ENCODE data around the gene KCNMA1. TPM values are rescaled to one million over a fixed set of nuclear protein-coding genes. Genes with fewer than 3 reads are reported as not detected.

The KCNMA1 gene
- total and polyA plus RNA-seq, 8 donors = 0.92 to 155 (median 54.3) TPM

GRCh38 chr10:77649333-77650331, 12.0 kb upstream of the KCNMA1 start:
- Histone ChIP-seq H3K36me3 (no peaks in the 10 kb centered on the region), H3K4me3 (no peak overlapping the region), H3K27ac (no peak overlapping the region), H3K9me3 (peaks cover 0 to 10% (median 4%) of the 10 kb centered on the region in 4 donors), H3K27me3 (peaks cover 0 to 24% (median 0%) of the 10 kb centered on the region in 3 donors), H3K4me1 (no peaks in the 10 kb centered on the region)
- intact Hi-C loops (cut with DNase I; ENCODE audit: low total_unique reads) = no loop called here
- no peak for DNase-seq
- WGBS, 5 donors = 67 to 79% (median 76%) methylated on average over 8 of the region's 8 CpGs
- TF ChIP-seq POLR2A (IDR thresholded peaks at IDR 0.05) (no peak), POLR2AphosphoS5 (IDR thresholded peaks at IDR 0.05) (no peak), CTCF (IDR thresholded peaks at IDR 0.05) (no peak), EP300 (IDR thresholded peaks at IDR 0.05) (no peak)

DNA sequence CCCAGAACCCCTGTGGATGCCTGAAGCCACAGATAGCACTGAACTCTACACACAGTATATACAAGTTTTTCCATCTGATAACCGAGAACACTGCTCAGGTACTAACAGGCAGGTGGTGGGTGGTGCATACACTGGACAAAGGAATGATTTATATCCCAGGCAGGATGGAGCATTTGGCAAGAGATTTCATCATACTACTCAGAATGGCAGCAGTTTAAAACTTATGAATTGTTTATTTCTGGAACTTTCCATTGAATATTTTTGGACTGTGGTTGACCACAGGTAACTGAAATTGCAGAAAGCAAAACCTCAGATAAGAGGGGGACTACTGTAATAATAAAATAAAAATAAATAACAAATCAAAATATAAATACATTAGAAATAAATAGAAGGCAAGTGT, 10.9 kb upstream of the KCNMA1 start:
- DNase-seq = peak in 1 of 2 donors; percentile 47
- Histone ChIP-seq H3K4me3 (no peak overlapping the region), H3K9me3 (peaks cover 0 to 10% (median 4%) of the 10 kb centered on the region in 4 donors), H3K36me3 (no peaks in the 10 kb centered on the region), H3K4me1 (no peaks in the 10 kb centered on the region), H3K27me3 (peaks cover 0 to 24% (median 0%) of the 10 kb centered on the region in 3 donors), H3K27ac (no peak overlapping the region)
- intact Hi-C loops (cut with DNase I; ENCODE audit: low total_unique reads) = no loop called here
- WGBS, 5 donors = 15 to 52% (median 28%) methylated on average over 1 of the region's 1 CpG
- TF ChIP-seq POLR2AphosphoS5 (IDR thresholded peaks at IDR 0.05) = no peak
- no peak for TF ChIP-seq CTCF (IDR thresholded peaks at IDR 0.05)
- TF ChIP-seq EP300 (IDR thresholded peaks at IDR 0.05) = no peak
- TF ChIP-seq POLR2A (IDR thresholded peaks at IDR 0.05) = no peak

- no peak overlapping the region for H3K4me3 ChIP-seq
- H3K27me3 ChIP-seq = peaks cover 0 to 28% (median 0%) of the 10 kb centered on the region in 3 donors
- TF ChIP-seq EP300 (IDR thresholded peaks at IDR 0.05) (no peak), CTCF (IDR thresholded peaks at IDR 0.05) (no peak), POLR2AphosphoS5 (IDR thresholded peaks at IDR 0.05) (no peak), POLR2A (IDR thresholded peaks at IDR 0.05) (no peak)
- H3K9me3 ChIP-seq = peaks cover 0 to 2% (median under 1%) of the 10 kb centered on the region in 4 donors
- DNase-seq = no peak
- intact Hi-C loops (cut with DNase I; ENCODE audit: low total_unique reads) = no loop called here
- no peak overlapping the region for H3K27ac ChIP-seq
- H3K36me3 ChIP-seq = no peaks in the 10 kb centered on the region
- 93 to 99% (median 96%) methylated on average over 4 of the region's 4 CpGs for whole genome bisulfite sequencing, 5 donors
- H3K4me1 ChIP-seq = no peaks in the 10 kb centered on the region
Observed at GRCh38 chr10:77647543-77648293, 10.1 kb upstream of the KCNMA1 start.

DNA sequence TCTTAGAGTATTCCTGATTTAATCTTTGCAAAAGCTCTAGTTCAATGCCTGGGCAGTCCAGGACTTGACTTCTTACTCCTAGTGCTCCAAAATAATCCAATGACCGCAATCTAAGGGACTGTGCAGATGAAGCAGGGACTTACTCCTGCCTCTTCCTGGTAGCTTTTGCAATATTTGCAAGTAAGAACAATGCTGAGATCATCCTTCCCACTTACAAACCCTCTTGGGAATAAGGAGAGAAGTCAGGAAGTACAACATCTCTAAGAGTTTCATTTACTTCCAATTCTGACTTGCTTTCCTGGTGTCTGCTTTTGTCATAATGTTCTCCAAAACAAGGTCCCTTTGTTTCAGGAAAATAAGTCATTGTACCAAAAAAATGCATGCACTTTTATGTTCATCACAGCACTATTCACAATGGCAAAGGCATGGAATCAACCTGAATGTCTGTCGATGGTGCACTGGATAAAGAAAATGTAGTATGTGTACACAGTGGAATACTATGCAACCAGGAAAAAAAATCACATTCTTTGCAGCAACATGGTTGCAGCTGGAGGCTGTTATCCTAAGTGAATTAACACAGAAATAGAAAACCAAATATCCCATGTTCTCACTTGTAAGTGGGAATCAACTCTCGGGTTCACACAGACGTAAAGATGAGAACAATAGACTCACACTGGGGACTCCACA, 7.1 kb upstream of the KCNMA1 start:
- no peak for DNase-seq
- Histone ChIP-seq H3K4me1 (peaks cover 0 to 17% (median 5%) of the 10 kb centered on the region in 4 donors), H3K4me3 (no peak overlapping the region), H3K27ac (no peak overlapping the region), H3K9me3 (no peaks in the 10 kb centered on the region), H3K36me3 (no peaks in the 10 kb centered on the region), H3K27me3 (peaks cover 0 to 46% (median 0%) of the 10 kb centered on the region in 3 donors)
- intact Hi-C loops (cut with DNase I; ENCODE audit: low total_unique reads) = loop anchor here (5.0 kb wide), 2 partner anchors 257 to 472 kb away; no protein-coding TSS in a partner anchor
- 90 to 99% (median 95%) methylated on average over 4 of the region's 4 CpGs for WGBS, 5 donors
- TF ChIP-seq POLR2AphosphoS5 (IDR thresholded peaks at IDR 0.05) = no peak
- no peak for TF ChIP-seq CTCF (IDR thresholded peaks at IDR 0.05)
